Neural crest cell (in vitro differentiated cells): Measurements from ENCODE around the gene NNAT. TPM values are rescaled to one million over a fixed set of nuclear protein-coding genes. Genes with fewer than 3 reads are reported as not detected.
"Not testable (repeated sequence)": the region's sequence is repeated elsewhere in the genome, so short reads cannot be mapped to it uniquely, and the experiment has no call there.

Experiments
- DNase-seq: peaks from one replicate; pipeline ENCODE4 v3.0.0; 2021; ENCODE audit warnings: low read depth, mixed read lengths, low spot score
- H3K27ac Mint-ChIP-seq: one replicate; pipeline ENCODE4 v1.8.0; 2021; ENCODE audit warnings: mild to moderate bottlenecking, mixed read lengths; ENCODE audit not compliant: unreplicated experiment
- H3K27me3 Mint-ChIP-seq: 2 replicates; pipeline ENCODE4 v1.8.0; 2021; ENCODE audit warnings: low read depth, mild to moderate bottlenecking, mixed read lengths
- H3K36me3 Mint-ChIP-seq: 2 replicates; pipeline ENCODE4 v1.8.0; 2021; ENCODE audit warnings: low read depth, mild to moderate bottlenecking, mixed read lengths
- H3K4me1 Mint-ChIP-seq: 2 replicates; pipeline ENCODE4 v1.8.0; 2021; ENCODE audit warnings: mixed read lengths
- H3K4me3 Mint-ChIP-seq: one replicate; pipeline ENCODE4 v1.8.0; 2021; ENCODE audit warnings: mild to moderate bottlenecking, mixed read lengths
- H3K9me3 Mint-ChIP-seq: 2 replicates; pipeline ENCODE4 v1.8.0; 2021; ENCODE audit warnings: mixed read lengths
- CTCF ChIP-seq: fragments of 200-600 bp; sonication (generic); conservative IDR thresholded peaks from 2 replicates; pipeline ENCODE4 v1.5.0; 2021; ENCODE audit warnings: antibody characterized with exemption, mild to moderate bottlenecking
- total RNA-seq: library from RNA; stranded (reverse); gene quantifications from 2 replicates; pipeline ENCODE4 v1.2.1, GENCODE V29; 2021

The NNAT gene
- total RNA-seq, 1 donor from 2014 or later, result 113 TPM

DNA sequence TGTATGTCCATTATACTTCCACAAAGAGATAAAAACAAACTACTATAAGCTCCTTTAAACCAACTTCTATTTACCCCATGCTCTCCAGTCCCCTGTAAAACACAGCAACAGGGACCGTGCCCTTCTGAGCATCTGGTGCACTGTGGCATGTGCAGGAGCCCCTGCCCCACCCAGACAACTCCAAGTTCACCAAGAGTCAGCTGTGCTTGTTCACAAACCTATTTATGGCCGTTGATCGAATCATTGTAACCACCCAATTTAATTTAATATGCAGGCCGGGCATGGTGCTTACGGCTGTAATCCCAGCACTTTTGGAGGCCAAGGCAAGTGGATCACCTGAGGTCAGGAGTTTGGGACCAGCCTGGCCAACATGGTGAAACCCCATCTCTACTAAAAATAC is 20.3 kb downstream of the NNAT start:
- Mint-ChIP-seq H3K27me3 (peaks cover 4% of the 10 kb centered on the region), H3K4me3 (no peak overlapping the region), H3K36me3 (no peaks in the 10 kb centered on the region), H3K9me3 (no peaks in the 10 kb centered on the region), H3K4me1 (peaks cover 12% of the 10 kb centered on the region), H3K27ac (no peak overlapping the region)
- TF ChIP-seq CTCF, result no peak
- no peak for DNase-seq

GRCh38 chr20:37542281-37542680 is 21.2 kb downstream of the NNAT start:
- Mint-ChIP-seq H3K27me3 (peaks cover 4% of the 10 kb centered on the region), H3K36me3 (no peaks in the 10 kb centered on the region), H3K4me3 (no peak overlapping the region), H3K27ac (no peak overlapping the region), H3K9me3 (no peaks in the 10 kb centered on the region), H3K4me1 (peaks cover 12% of the 10 kb centered on the region)
- no peak for DNase-seq
- TF ChIP-seq CTCF, result no peak

DNA sequence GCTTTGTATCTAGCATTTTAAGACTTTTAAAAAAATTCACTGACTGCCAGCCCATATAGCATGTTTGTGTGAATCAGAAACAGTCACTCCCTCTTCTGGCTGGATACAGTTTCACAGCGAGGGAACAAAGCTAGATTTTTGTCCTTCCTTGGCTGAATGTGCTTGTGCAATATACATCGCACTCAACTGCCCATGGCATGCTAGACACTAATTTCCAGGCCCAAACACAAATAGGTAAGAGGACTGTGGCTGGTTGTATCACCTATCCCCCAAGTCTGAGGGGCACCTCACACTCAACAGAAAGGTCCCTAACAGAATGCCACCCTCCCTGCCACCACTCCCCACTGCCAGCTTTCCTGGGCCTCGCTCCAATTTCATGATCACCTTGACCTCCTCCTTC is 22.8 kb downstream of the NNAT start:
- Mint-ChIP-seq H3K4me3 (no peak overlapping the region), H3K27me3 (no peaks in the 10 kb centered on the region), H3K9me3 (no peaks in the 10 kb centered on the region), H3K4me1 (peaks cover 12% of the 10 kb centered on the region), H3K36me3 (no peaks in the 10 kb centered on the region), H3K27ac (no peak overlapping the region)
- TF ChIP-seq CTCF, result peak; percentile 60
- no peak for DNase-seq

- peaks cover 12% of the 10 kb centered on the region for H3K4me1 Mint-ChIP-seq
- no peaks in the 10 kb centered on the region for H3K36me3 Mint-ChIP-seq
- DNase-seq, result no peak
- no peaks in the 10 kb centered on the region for H3K27me3 Mint-ChIP-seq
- no peak overlapping the region for H3K4me3 Mint-ChIP-seq
- TF ChIP-seq CTCF, result no peak
- H3K9me3 Mint-ChIP-seq, result no peaks in the 10 kb centered on the region
- no peak overlapping the region for H3K27ac Mint-ChIP-seq
Measured at GRCh38 chr20:37544386-37544785, 23.3 kb downstream of the NNAT start.

DNA sequence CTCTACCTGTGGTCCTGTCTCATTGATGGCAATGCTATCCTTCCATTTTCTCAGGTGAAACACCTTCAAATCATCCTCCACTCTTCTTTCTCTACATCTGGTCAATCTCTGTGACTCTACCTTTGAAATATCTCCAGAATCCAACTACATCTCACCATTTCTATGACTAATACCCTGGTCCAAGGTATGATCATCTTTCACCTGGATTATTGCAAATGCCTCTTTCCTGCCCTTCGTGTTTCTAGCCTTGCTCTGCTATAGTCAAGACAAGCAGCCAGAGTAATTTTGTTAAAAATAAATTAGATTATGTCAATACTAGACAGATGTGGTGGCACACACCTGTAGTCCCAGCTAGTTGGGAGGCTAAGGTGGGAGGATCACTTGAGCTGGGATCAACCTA is 24.5 kb downstream of the NNAT start:
- peaks cover 2% of the 10 kb centered on the region for H3K9me3 Mint-ChIP-seq
- peaks cover 12% of the 10 kb centered on the region for H3K4me1 Mint-ChIP-seq
- TF ChIP-seq CTCF, result no peak
- DNase-seq, result no peak
- no peaks in the 10 kb centered on the region for H3K27me3 Mint-ChIP-seq
- H3K4me3 Mint-ChIP-seq, result no peak overlapping the region
- no peaks in the 10 kb centered on the region for H3K36me3 Mint-ChIP-seq
- no peak overlapping the region for H3K27ac Mint-ChIP-seq

DNA sequence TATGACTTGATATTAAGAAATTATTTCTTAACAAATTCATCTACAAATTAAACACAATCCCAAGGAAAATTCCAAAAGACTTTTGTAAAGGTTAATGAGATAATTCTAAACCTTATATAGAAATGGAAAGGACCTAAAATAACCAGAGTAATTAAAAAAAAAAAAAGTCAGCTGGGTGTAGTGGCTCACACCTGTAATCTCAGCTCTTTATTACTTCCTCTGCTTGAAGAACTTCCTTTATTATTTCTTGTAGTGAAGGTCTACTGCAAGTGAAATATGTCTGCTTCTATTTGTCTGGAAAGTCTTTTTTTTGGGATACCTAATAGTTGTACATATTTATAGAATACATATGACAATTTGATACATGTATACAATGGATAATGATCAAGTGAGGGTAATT is 26.9 kb downstream of the NNAT start:
- H3K4me3 Mint-ChIP-seq, result no peak overlapping the region
- peaks cover 2% of the 10 kb centered on the region for H3K9me3 Mint-ChIP-seq
- H3K36me3 Mint-ChIP-seq, result no peaks in the 10 kb centered on the region
- peaks cover 6% of the 10 kb centered on the region for H3K4me1 Mint-ChIP-seq
- TF ChIP-seq CTCF, result no peak
- no peak overlapping the region for H3K27ac Mint-ChIP-seq
- H3K27me3 Mint-ChIP-seq, result no peaks in the 10 kb centered on the region
- no peak for DNase-seq

GRCh38 chr20:37550101-37550920 is 29.3 kb downstream of the NNAT start:
- not testable (repeated sequence) for H3K27me3 Mint-ChIP-seq, H3K9me3 Mint-ChIP-seq

GRCh38 chr20:37551660-37552059 is 30.6 kb downstream of the NNAT start:
- H3K4me1 Mint-ChIP-seq, H3K9me3 Mint-ChIP-seq, H3K27ac Mint-ChIP-seq, H3K36me3 Mint-ChIP-seq, DNase-seq, H3K27me3 Mint-ChIP-seq, H3K4me3 Mint-ChIP-seq: not testable (repeated sequence)

More at GRCh38 chr20:37550101-37550920, 29.3 kb downstream of the NNAT start:
- not testable (repeated sequence) for H3K4me1 Mint-ChIP-seq, DNase-seq, H3K4me3 Mint-ChIP-seq, H3K36me3 Mint-ChIP-seq, H3K27ac Mint-ChIP-seq
